KMS-11 (cell line): ENCODE results near the gene OIP5.

Experiments
- H2AFZ ChIP-seq: fragments of 200-600 bp; sonication (generic); 2 replicates; pipeline ENCODE4 v1.6.1; 2016; ENCODE audit warnings: antibody characterized with exemption, mixed run types, low read depth
- H3K27ac ChIP-seq: fragments of 200-600 bp; sonication (generic); 2 replicates; pipeline ENCODE4 v1.6.1; 2016; ENCODE audit warnings: mild to moderate bottlenecking, mixed run types
- H3K27me3 ChIP-seq: fragments of 200-600 bp; sonication (generic); 2 replicates; pipeline ENCODE4 v1.6.1; 2017; ENCODE audit warnings: mild to moderate bottlenecking, low read depth, mixed run types, moderate library complexity; ENCODE audit not compliant: insufficient read depth
- H3K36me3 ChIP-seq: fragments of 200-600 bp; sonication (generic); 2 replicates; pipeline ENCODE4 v1.6.1; 2017; ENCODE audit warnings: mild to moderate bottlenecking, mixed run types; ENCODE audit not compliant: insufficient read depth
- H3K4me1 ChIP-seq: fragments of 200-600 bp; sonication (generic); 2 replicates; pipeline ENCODE4 v1.6.1; 2016; ENCODE audit warnings: mild to moderate bottlenecking, low read depth, mixed run types; ENCODE audit not compliant: poor library complexity, severe bottlenecking
- H3K4me2 ChIP-seq: fragments of 200-600 bp; sonication (generic); 2 replicates; pipeline ENCODE4 v1.7.0; 2016; ENCODE audit warnings: mild to moderate bottlenecking, mixed run types
- H3K4me3 ChIP-seq: fragments of 200-600 bp; sonication (generic); IDR thresholded peaks from 2 replicates; pipeline ENCODE4 v1.6.1; 2017; ENCODE audit warnings: low read depth, low read length, mixed read lengths; ENCODE audit not compliant: insufficient read depth
- H3K79me2 ChIP-seq: fragments of 200-600 bp; sonication (generic); 2 replicates; pipeline ENCODE4 v1.6.1; 2016; ENCODE audit warnings: low read depth, mixed run types; ENCODE audit not compliant: insufficient read depth
- H3K9ac ChIP-seq: fragments of 200-600 bp; sonication (generic); 2 replicates; pipeline ENCODE4 v1.6.1; 2016; ENCODE audit warnings: mild to moderate bottlenecking, mixed run types
- H4K20me1 ChIP-seq: fragments of 200-600 bp; sonication (generic); 2 replicates; pipeline ENCODE4 v1.6.1; 2016; ENCODE audit warnings: mild to moderate bottlenecking, mixed run types; ENCODE audit not compliant: insufficient read depth
- TF ChIP-seq, protein P1 (sequence below): fragments of 200-600 bp; sonication (generic); conservative IDR thresholded peaks from 2 replicates; pipeline ENCODE4 v1.6.1; 2017; ENCODE audit warnings: low read depth, mild to moderate bottlenecking, antibody characterized with exemption, low read length, moderate library complexity, mixed read lengths

The OIP5 gene

DNA sequence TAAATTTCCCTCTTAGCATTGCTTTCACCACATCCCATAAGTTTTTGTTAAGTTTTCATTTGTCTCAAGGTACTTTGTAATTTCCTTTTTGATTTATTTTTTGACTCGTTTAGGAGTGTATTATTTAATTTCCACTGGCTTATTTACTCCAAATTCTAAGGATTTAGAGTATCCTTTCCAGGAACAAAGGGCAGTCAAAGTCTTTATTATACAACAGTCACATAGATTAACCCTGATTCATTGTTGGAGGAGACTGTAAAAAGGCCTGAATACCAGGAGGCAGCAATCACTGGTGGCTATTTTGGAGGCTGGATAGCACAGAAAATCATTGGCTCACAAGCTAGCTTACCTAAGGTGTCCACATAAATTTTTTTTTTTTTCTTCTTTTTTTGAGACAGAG, 39.9 kb downstream of the OIP5 start:
- Histone ChIP-seq H3K4me3 (no peak overlapping the region), H3K4me2 (no peak overlapping the region), H3K79me2 (no peaks in the 10 kb centered on the region; the same call in 1 of the 2 replicates), H4K20me1 (no peaks in the 10 kb centered on the region), H3K4me1 (peaks cover 38% of the 10 kb centered on the region), H3K27ac (no peak overlapping the region), H3K36me3 (no peaks in the 10 kb centered on the region; the same call in 1 of the 2 replicates), H2AFZ (no peak overlapping the region), H3K9ac (no peak overlapping the region), H3K27me3 (no peaks in the 10 kb centered on the region)
- TF ChIP-seq, protein P1, sequence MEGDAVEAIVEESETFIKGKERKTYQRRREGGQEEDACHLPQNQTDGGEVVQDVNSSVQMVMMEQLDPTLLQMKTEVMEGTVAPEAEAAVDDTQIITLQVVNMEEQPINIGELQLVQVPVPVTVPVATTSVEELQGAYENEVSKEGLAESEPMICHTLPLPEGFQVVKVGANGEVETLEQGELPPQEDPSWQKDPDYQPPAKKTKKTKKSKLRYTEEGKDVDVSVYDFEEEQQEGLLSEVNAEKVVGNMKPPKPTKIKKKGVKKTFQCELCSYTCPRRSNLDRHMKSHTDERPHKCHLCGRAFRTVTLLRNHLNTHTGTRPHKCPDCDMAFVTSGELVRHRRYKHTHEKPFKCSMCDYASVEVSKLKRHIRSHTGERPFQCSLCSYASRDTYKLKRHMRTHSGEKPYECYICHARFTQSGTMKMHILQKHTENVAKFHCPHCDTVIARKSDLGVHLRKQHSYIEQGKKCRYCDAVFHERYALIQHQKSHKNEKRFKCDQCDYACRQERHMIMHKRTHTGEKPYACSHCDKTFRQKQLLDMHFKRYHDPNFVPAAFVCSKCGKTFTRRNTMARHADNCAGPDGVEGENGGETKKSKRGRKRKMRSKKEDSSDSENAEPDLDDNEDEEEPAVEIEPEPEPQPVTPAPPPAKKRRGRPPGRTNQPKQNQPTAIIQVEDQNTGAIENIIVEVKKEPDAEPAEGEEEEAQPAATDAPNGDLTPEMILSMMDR, result no peak

DNA sequence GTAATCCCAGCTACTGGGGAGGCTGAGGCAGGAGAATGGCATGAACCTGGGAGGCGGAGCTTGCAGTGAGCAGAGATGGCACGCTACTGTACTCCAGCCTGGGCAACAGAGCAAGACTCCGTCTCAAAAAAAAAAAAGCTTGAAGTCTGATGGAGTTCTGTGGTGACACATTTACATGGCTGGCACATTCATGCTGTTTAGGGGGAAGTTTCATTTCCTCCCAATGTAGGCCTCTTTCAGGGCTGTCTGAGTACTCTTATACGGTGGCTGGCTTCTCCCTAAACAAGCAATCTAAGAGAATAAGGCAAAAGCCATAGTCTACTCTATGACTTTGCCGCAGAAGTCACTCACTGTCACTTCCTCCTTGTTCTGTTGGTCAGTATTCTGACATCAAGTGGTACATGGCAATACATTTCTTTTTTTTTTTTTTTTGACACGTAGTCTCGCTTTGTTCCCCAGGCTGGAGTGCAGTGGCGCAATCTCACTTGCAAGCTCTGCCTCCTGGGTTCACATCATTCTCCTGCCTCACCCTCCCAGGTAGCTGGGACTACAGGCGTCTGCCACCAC, 41.2 kb downstream of the OIP5 start:
- TF ChIP-seq, protein P1, result no peak
- no peaks in the 10 kb centered on the region for H3K27me3 ChIP-seq
- no peak overlapping the region for H3K4me3 ChIP-seq
- no peak overlapping the region for H3K9ac ChIP-seq
- no peaks in the 10 kb centered on the region for H4K20me1 ChIP-seq
- no peak overlapping the region for H3K4me2 ChIP-seq
- no peak overlapping the region for H2AFZ ChIP-seq
- H3K36me3 ChIP-seq, result peaks cover 9% of the 10 kb centered on the region; the same call in 1 of the 2 replicates
- H3K79me2 ChIP-seq, result peaks cover 11% of the 10 kb centered on the region; the same call in 1 of the 2 replicates
- H3K27ac ChIP-seq, result no peak overlapping the region
- peaks cover 38% of the 10 kb centered on the region for H3K4me1 ChIP-seq

DNA sequence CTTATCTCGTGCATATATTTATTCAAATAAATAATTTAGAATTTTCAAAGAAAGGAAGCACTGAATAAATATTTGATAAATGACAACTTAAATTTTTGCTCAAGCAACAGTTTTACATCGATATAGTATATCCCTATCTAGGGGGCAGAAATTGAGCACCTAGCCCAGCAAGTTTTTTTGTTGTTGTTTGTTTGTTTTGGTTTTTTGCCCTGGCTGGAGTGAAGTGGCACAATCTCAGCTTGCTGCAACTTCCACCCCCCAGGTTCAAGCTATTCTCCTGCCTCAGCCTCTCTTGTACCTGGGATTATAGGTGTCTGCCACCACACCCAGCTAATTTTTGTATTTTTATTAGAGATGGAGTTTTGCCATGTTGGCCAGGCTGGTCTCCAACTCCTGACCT, 42.4 kb downstream of the OIP5 start:
- Histone ChIP-seq H3K4me1 (peaks cover 44% of the 10 kb centered on the region), H4K20me1 (no peaks in the 10 kb centered on the region), H3K36me3 (peaks cover 17% of the 10 kb centered on the region; the same call in 1 of the 2 replicates), H2AFZ (no peak overlapping the region), H3K27me3 (no peaks in the 10 kb centered on the region), H3K27ac (no peak overlapping the region), H3K79me2 (peaks cover 23% of the 10 kb centered on the region), H3K4me2 (no peak overlapping the region), H3K9ac (no peak overlapping the region), H3K4me3 (no peak overlapping the region)
- TF ChIP-seq, protein P1, result no peak

DNA sequence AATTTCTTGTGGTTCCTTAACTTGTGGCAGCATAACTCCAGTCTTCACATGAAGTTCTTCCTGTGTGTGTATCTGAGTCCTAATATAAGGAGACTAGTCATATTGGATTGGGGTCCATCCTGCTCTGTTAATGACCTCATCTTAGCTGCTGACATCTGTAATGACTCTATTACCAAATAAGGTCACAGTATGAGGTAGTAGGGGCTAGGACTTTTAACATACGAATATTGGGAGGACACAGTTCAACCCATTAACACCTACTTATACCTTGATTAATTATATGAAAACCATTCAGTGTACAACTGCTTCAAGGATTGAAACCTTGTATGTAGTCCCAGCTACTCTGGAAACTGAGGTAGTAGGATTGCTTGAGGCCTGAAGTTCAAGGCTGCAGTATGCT, 43.9 kb downstream of the OIP5 start:
- Histone ChIP-seq H3K79me2 (peaks cover 35% of the 10 kb centered on the region), H3K9ac (no peak overlapping the region)

More for the DNA sequence above, 43.9 kb downstream of the OIP5 start:
- H3K36me3 ChIP-seq, result peaks cover 17% of the 10 kb centered on the region; the same call in 1 of the 2 replicates
- TF ChIP-seq, protein P1, result no peak
- no peak overlapping the region for H3K4me3 ChIP-seq
- H3K27ac ChIP-seq, result no peak overlapping the region
- no peak overlapping the region for H3K4me2 ChIP-seq
- peaks cover 46% of the 10 kb centered on the region for H3K4me1 ChIP-seq
- H4K20me1 ChIP-seq, result no peaks in the 10 kb centered on the region
- no peak overlapping the region for H2AFZ ChIP-seq
- no peaks in the 10 kb centered on the region for H3K27me3 ChIP-seq
